Myocyte (in vitro differentiated cells): ENCODE results near the gene CCDC61. TPM values are rescaled to one million over a fixed set of nuclear protein-coding genes. Genes with fewer than 3 reads are reported as not detected.

Experiments used
- DNase-seq: peaks from one replicate; pipeline ENCODE4 v3.0.0-alpha.2; 2012; ENCODE audit warnings: low read depth
- polyA plus RNA-seq: library from polyadenylated mRNA; unstranded; fragments of >200 nt; gene quantifications from one replicate; pipeline ENCODE4 v1.2.1, GENCODE V29; 2012; ENCODE audit warnings: missing spikeins
- total RNA-seq: library from RNA; depleted of rRNA; stranded (reverse); fragments of >200 nt; gene quantifications from 2 replicates; pipeline ENCODE4 v1.2.3, GENCODE V29; 2014

The CCDC61 gene, protein sequence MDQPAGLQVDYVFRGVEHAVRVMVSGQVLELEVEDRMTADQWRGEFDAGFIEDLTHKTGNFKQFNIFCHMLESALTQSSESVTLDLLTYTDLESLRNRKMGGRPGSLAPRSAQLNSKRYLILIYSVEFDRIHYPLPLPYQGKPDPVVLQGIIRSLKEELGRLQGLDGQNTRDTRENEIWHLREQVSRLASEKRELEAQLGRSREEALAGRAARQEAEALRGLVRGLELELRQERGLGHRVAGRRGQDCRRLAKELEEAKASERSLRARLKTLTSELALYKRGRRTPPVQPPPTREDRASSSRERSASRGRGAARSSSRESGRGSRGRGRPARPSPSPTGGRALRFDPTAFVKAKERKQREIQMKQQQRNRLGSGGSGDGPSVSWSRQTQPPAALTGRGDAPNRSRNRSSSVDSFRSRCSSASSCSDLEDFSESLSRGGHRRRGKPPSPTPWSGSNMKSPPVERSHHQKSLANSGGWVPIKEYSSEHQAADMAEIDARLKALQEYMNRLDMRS
- total RNA-seq = 7.0 and 10.9 TPM in 2 replicates
- polyA plus RNA-seq = 7.1 TPM

DNA sequence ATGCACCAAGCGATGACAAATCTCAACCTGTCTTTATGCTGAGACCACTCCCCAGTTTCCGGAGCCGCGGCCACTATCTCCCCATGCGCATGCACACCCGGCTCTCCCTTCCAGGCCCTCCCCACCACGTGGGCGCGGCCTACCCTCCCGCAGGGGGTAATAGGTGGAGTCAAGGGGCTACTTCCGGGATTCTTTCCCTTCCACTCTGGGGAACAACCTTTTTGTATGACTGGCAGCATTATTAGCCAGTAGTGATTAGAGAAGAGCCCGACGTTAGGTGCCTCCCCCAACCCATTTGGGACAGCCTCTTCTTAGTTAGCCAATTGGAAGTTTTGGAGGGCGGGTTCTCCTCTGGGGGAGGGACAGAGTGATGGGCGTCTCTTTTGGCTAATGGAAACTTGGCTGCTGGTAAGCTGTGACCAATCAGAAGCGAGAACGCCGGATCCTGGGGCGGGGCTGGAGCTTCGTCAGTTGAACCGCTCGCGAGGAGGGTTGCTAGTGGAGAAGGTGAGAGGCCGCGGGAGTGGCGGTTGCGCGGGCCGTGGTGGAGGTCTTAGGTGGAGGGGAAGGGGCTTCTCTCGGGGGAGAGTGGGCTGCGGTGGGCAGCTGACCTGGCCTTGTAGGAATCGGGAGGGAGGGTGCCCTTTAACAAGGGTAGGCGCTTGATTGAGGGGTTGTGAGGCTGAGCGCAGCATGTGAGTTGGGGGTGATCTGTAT is at the start of gene CCDC61:
TSS of gene CCDC61 (plus strand) at position 470 of the 717 bp plus-strand sequence. CDS start 7,552 bp downstream, outside the sequence.
- DNase-seq = peak; percentile 100

DNA sequence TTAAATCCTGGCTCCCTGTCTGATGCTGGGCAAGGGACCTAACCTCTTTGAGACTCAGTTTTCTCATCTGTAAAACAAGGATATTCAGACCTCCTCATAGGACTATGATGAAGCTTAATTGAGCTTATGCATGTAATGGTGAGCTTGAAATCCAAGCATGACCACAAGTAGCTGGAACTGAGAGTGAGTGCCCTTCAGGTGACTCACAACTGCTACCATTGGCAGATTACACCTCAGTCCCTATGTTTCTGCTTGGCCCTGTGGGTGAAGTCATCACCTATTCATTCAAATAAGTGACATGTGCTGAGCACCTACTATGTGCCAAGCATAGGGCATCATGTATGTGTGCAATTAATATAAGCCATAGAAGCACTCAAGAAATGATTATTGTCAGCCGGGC is 47.3 kb upstream of the CCDC61 start:
- DNase-seq = peak; percentile 9

DNA sequence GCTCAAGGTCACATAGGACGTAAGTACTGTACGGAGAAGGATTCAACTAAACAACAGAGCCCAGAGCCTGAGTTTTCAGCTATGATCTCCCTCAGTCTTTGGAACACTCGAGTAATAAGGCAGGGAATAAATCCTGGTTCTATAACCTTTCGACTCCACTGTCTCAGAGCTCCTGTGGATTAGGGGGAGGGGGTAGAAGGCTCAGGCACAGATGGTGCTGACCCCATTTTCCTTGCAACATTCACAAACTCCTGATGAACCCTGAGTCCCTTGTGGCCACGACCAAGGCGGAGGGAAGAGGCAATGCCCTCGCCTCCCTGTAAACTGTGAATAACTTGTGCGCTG is 43.0 kb upstream of the CCDC61 start:
- no peak for DNase-seq

DNA sequence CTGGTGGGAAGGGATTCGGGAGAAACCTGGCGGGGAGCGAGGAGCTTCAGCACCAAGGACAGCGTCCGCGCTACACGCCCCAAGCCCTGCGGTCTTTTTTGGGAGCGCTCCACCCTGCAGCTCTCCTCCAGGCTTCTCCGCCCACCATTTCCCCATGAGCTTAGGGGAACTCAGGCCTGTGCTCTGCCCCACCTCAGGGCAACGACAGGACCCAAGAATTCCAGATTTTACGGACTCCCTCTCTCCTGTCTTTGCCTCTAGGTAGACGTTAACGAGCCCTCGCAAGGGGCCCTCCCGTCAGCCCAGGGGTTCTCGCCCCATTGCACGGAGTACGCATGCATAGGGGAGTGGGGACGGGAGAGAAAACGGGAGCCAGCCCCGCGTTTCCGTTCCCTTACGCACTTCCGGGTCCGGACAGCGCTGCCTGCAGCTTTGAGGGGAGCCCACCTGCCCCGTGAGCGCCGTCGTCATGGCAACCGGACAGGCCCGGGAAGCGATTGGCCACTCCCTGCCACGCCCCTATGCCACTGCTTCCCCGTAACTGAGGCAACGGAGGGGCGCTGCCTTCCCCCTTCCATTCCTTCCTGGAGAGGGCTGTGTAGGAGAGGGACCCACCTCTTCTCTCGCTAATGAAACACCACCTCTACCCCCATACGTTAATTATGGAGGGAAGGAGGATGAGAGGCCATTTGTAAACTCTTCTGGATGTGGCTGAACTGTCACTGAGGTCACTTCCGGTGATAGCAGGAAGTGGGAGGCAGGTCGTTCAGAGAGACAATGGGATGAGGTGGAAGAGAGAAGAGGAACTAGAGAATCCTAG is 42.4 kb upstream of the CCDC61 start:
- DNase-seq = peak; percentile 62

DNA sequence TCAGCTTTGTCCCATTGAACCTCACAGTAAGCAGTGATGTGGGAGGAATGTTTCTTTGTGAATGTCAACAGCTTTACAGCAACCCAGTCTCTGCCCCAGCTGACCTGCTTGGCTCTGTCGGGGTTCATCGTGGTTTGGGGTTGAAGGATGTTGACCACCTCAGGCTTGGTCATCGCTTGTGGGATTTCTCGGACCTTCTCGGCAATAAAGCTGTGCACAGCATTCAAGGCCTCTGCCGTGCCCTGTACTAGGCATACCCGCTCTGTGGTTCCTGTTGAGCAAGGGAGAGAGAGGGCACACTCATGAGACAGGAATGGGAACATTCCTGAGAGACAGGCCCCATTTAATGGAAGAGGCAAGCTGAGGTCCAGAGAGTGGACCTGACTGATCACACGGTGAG is 41.6 kb upstream of the CCDC61 start:
- no peak for DNase-seq

DNA sequence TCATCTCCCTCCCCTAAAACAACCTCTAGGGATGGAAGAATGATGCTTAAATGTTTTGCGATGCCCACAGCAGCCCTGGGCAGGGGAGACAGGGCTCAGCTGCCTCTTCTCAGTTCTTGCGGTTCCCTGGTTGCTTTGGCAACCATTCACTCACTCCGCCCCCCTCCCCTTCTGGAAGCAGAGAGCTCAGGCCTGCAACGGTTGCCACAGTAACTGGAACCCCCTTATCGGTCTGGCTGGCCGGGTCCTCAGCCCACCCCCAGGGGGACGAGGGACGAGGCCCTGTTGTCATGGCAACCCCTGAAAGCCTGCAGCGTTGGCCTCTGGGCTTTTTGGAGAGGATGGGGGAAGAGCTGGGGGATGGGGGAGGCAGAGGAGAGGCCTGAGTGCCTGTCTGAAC is 41.1 kb upstream of the CCDC61 start:
- no peak for DNase-seq

DNA sequence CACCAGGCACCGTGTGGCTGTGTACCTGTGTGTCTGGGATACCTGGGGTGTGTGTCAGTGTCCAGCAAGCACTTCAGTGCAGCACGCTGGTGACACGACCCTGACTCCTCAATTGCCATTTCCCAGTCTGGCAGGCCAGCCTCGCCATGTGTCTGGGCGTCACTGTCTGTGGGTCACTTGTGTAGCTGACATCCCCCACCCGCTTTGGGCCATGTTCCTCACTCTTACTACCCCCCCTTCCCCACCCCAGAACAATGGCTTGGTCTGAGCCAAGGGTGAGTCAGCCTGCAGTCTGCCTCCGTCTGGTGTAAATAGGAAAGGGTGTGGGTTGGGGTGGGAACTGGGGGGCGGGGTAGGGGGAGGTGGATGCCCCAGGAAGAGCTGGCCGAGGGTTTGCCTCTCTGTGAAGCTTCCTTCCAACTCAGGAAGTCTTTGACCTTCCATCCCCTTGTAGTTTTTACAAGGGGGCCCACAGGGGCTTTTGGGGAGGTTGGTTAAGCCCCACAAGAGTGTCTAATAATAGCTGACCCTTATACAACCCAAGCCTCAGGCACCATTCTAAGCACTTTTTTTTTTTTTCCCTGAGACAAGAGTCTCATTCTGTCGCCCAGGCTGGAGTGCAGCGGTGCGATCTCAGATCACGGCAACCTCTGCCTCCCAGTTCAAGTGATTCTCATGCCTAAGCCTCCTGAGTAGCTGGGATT is 39.2 kb upstream of the CCDC61 start:
- no peak for DNase-seq

DNA sequence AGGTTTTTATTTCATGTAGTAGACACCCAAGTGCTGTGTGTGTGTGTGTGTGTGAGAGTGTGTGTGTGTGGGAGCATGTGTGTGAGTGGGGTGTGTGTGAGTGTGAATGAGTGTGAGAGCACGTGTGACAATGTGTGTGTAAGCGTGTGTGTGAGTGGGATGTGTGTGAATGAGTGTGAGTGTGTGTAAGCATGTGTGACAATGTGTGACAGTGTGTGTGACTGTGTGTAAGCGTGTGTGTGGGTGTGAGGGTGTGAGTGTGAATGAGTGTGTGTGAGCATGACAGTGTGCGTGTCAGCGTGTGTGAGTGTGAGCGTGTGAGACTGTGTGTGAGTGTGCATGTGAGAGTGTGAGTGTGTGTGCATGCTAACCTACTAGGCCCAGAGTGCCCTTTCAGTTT is 36.9 kb upstream of the CCDC61 start:
- DNase-seq = no peak

DNA sequence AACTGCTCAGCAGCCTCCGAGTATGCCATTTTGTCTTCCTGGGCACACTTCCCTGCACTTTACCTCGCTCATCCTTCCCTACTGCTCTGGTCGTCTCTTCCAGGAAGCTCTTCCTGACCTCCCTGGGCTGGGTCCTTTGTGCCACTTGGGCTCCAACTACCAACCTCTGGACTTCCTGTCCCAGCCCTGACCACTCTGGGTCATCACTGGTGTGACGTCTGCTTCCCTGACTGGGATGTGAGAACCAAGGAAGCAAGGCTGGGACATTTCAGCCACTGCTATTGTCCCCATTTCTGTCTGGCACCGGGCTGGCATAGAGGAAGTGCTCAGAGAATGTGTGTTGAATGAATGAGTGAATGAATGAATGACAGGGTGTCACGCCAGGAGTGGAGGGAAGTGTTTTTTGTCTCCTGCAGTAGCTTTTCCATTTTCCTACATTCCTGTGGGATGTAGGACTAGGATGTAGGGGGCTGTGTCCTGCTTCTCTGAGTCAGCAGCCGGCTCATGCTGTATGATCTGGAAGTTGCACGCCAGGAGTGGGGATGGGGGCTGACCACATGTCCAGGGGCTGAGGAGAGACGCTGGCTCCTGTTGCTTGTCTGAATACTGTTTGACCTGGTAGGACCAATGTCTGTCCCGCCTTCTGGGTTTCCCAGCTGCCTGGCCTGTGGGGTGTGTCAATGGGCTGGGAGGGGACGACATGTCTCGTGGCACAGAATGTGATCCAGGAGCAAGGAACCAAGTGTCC is 36.3 kb upstream of the CCDC61 start:
- DNase-seq = no peak

DNA sequence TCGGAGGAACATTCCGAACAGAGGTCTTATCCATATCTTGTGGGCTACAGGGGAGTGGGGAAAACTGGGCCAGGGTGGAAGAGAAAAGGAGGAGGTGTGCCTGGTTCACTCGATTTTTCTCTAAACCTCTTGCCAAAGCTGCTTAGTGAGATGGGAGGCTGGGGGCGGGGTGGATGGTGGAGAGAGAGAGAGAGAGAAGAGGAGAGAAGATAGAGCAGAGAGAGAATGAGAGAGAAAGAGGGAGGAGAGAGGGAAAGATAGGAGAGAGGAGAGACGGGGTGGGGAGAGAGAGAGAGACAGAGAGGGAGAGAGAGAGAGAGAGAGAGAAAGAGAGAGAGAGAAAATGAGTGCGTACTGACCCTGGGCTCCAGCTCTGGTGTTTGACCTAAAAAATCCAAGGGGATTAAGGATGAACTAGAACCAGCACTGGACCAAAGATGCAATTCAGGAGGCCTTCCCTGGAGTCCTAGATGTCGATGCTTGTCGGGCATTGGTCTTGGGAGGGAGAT is 35.7 kb upstream of the CCDC61 start:
- no peak for DNase-seq

DNA sequence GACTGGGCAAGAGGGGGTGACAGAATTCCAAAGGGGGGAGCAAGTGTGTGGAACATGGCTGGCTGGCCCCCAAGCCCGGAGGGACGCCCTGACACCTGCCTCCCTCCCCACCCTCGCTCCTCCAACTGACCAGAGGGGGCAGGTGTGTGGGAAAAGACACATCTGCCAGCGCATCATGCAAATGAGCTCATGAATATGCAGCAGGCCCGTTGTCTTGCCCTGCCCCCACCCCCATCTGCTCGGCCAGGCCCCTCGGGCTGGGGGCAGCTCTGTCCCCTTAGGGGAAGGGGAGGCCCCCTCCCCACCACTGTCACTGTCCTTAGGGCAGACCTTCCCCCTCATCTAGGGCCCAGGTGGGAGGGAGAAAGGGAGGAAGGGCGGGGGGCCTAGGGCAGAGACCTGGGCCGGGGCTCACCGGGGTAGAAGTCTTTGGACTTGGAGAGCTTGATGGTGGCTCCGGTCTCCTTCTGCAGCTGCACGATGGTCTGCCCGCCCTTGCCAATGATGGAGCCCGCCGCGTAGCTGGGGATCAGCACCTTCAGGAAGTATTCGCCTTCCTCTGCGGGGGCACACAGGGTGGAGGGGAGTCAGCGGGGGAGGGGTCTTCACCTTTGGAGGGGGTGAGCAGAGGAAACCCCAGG is 34.6 kb upstream of the CCDC61 start:
- no peak for DNase-seq

DNA sequence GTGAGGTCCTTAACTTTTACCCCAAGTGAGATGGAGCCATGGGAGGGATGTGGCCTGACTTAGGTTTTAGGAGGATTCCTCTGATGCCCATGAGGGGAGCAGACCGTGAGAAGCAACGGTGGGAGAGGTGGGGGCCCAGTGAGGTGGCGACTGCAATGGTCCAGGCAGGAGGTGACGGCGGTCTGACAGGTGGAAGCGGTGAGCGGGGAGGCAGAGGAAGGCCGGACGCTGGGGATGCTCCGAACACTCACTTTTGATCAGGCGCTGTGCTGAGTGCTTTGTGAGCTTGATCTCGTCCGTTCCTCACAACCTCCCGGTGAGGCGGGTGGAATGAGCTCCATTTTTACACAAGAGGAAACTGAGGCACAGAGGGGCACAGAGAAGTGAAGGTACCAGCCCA is 33.2 kb upstream of the CCDC61 start:
- DNase-seq = no peak

DNA sequence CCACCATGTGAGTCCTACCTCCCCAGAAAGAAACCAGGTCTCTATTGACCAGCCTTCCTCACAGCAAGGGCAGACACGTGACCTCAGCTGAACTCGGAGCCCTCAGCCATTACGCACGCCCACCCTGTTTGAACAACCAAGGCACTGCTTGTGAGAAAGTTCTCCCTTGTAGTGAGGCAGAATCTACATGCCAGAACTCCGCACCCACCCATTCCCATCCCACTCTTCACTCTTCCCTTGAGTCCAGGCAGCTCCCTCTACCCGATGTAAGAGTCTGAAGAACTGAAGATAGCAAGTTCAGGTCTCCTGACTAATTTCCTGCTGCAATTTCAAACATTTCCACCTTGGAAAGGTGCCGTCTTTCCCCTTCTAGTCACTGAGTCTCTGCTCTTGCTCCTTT is 28.0 kb upstream of the CCDC61 start:
- no peak for DNase-seq

DNA sequence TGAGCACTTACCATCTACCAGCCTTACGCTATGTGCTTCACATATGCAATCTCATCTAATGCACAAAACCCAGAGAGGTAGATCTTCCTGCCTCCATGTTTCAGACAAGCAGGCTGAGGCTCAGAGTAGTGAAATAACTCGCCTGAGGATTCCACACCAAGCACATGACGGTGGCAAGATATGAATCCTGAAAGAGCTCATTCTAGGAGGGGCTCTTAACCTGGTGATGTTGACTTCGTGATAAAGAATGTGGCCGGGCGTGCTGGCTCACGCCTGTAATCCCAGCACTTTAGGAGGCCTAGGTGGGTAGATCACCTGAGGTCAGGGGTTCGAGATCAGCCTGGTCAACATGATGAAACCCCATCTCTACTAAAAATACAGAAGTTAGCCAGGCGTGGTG is 26.6 kb upstream of the CCDC61 start:
- no peak for DNase-seq

DNA sequence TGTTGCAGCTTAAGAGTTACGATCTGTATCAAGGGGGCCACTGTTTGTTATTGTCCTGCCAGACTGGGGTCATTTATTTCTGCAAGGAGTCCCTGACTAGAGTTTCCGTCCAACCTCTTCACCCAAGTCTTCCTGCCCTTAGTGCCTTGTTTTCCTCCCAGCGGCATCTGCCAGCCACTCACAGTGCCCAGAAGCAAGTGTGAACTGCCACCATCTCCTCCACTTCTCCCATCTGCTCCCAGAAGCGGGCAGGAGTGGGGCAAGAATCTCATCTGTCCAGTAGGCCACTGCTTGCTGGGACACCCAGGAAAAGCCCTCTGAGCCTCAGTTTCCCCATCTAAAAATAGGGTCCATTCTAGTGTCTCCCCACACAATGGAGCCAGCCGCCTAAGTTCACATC is 25.6 kb upstream of the CCDC61 start:
- DNase-seq = no peak

DNA sequence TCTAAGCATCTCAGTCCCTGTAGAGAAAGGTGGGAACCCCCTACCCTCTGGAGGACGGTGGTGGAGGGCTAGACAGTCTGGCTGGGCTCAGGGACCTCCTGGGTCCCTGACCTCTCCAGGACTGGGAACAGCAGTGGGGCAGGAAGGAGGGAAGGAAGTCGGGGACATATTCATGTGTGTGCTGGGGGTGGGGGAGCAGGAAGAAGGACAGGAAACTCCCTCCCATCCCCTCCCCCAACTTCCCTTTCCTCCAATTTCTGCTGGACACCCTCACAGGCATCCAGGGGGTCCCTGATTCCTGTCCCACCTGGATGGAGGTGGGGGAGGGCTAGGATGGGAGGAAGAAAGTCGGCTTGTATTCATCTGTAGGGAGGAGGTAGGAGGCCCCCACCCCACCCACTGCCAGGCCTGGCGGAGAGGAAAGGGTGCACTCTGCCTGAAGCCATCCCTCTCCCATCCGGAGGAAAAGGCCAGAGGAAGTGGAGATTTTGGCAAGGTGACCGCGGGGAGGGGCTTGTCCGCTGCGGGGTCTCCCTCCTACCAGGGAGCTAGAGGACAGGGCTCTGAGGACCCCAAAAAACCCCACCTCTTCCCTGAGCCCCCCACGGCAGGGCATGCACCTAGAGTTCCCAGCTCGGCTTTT is 23.9 kb upstream of the CCDC61 start:
- no peak for DNase-seq

DNA sequence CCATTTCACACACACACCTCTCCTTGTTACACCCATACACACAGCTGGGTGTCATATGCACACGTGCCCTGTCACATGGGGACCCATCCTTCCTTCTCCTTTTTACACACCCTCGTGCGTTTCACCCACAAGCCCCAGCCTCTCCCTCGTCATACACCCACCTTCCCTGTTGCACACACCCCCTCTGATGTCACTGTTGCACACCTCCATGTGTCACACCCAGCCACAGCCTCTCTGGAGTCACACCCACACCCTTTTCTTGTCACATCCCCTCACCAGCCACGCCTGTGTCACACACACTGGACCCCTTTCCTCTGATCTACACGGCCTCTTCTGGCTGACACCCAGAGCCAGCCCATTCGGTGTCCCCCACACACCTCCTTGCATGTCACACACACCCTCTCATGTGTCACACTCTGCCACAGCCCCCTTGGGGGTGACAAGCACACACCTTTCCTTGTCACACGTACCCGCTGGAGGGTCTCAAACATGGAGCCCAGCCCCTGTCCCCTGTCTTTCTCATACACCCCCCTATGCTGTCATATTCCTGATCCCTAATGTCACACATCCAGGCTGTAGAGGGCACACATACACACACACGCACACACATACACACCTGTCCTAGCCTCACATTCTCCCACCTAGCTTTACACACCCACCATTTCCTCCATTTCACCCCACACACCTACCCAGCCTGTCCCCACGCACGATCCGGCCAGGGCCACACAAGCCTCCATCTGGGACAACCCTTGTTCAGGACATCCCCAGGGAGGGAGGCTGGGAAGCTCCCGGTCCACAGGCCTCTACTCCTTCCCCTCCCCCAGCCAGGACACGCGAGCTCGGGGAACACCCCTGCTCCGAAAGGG is 23.0 kb upstream of the CCDC61 start:
- no peak for DNase-seq

DNA sequence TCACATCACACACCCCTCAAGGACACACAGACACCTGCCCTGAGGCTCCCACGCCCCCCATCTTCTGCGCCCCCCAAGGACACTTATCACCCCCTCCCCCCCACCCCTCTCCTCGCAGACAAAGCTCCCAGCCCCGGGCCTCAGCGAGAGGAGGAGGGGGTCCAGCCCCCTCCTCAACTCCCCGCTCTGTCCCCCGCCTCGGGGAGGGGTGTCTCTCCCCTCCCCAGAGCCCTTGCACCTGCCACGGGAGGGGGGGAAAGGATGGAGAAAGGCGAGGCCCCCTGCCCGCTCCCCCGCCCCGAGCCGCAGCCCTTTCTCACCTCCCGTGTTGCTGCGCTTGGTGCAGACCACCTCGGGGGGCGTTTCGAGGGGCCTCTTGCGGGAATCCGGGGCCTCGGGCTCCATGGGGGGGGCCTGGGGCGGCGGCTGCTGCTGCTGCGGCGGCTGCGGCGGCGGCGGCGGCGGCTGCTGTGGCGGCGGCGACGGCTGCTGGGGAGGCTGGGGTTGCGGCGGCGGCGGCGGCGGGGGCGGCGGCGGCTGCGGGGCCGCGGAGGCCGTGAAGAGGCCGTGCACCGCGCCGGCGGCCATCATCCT is 22.2 kb upstream of the CCDC61 start:
- DNase-seq = no peak
